Superior temporal gyrus (tissue), 1 donor: ENCODE measurements around the gene MAD1L1.
"Not testable (repeated sequence)": the region's sequence is repeated elsewhere in the genome, so short reads cannot be mapped to it uniquely, and the experiment has no call there.

Experiments
- DNase-seq: peaks from one replicate; pipeline ENCODE4 v3.0.0-alpha.2; 2016; ENCODE audit errors: extremely low spot score

MAD1L1 gene

DNA sequence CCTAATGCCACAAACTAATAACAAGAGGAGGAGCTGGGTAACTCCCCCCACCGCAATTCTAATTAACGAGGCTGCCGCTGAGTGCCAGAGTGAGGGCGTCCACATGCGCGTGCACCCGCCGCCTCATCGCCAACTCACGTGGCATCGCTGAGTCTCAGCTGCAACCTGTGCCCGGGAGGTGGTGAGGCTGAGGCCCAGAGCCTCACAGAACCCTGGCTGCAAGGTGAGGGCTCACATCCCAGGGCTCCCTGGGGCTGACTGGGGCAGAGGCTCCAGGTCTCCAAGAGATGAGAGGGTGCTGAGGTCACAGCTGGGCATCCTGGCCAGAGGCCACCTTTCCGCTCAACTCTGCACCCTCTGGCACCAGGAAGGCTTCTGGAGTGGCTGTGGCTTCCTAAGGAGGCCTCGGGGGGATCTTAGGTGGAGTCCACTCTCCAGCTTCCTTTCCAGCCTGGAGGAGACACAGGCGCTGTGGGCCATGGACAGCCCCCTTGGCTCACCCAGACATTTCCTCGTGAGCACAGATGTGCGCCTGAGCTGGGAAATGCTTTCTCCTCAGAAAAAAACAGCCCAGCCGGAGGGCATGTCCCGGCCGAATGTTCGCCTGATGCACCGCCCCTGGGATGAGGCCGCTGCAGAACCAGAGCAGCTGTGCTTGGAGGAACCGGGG, 242.6 kb downstream of the MAD1L1 start:
- no peak for DNase-seq

DNA sequence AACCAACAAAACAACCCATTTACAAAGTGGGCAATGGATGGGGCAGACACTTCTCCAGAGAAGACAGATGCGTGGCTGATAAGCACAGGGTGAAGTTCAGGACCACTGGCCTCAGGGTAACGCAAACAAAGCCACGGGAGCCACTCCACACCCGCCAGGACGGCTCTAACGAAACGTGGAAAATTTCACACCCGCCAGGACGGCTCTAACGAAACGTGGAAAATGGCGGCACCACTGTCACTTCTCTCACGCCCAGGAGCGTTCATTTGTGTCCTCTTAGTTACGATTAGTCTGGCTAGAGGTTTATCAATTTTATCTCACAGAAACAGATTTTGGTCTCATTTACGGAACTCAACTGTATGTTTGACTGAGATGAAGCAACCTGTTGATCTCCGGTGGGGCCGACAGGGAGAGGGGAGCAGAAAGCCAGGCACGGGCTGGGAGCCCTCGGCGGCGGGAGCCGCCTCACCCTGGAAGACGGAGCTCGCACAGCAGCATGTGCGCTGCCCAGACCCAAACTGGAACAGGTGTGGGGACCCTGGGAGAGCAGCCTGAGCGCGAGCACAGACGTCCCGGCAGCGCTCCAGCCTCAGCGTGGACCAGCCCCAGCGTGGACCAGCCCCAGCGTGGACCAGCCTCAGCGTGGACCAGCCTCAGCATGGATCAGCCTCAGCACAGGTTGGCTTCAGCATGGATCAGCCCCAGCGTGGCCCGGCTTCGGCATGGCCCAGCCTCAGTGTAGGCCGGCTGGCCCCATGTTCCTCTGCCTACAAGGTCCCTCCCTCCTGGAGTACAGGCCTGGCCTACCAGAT, 243.5 kb downstream of the MAD1L1 start:
- no peak for DNase-seq

DNA sequence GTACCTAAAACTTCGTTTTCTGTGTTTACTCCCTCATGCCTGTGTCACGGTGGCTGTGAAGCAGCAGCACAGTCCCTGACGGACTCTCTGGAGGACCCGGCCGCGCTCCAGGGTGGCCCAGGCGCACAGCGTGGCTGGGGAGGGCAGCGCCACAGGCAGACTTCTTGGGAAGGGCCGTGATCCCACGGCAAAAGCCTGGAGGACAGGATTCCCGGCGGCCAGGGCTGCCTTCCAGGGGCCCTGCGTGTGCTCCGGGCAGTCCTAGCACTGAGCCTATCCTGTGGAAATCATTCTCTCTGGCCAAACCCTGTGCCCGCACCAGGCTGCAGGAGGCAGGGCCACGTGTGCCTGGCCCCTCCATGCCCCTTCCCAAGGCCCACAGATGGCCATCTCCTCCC, 244.2 kb downstream of the MAD1L1 start:
- no peak for DNase-seq

DNA sequence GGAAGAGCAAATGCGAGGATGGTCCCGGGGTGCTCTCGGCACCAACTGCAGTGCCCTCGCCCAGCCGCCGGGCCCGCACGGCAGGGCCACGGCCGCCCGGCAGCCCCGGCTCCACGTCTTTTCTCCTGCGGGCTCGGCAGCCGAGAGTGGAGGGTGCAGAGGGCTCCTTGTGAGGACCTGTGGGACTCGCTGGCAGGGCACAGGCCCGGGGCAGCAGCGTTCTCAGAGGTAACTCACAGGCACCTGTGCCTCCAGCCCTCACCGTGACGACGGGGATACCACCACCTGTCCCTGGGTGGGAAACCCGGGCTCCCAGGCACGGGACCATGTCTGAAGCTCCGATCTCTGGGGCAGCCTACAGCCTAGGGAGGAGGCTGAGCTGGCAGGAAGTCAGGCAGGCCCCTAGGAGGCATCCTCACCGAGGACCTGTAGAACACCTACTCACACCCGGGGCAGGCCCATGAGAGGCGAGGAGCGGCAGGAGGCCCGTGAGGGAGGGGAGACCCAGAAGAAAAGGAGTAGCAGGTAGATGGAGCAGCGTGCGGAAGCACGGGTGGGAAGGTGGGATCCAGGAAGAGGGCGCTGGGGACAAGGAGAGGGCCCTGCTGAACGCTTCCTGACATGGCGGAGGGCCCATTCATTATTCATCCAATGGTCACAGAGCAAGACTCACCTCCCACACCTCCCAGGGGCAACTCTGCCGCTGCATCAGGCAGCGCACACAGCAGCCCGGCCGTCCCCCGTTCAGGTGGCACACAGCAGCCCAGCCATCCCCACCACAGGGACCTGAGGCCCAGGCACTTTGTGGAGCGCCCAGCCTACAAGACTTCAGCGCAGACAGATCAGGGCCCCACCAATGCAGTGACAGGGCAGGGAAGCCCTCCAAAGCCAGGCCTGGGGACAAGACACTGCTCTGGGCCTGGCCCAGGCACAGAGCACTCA, 244.9 kb downstream of the MAD1L1 start:
- no peak for DNase-seq

DNA sequence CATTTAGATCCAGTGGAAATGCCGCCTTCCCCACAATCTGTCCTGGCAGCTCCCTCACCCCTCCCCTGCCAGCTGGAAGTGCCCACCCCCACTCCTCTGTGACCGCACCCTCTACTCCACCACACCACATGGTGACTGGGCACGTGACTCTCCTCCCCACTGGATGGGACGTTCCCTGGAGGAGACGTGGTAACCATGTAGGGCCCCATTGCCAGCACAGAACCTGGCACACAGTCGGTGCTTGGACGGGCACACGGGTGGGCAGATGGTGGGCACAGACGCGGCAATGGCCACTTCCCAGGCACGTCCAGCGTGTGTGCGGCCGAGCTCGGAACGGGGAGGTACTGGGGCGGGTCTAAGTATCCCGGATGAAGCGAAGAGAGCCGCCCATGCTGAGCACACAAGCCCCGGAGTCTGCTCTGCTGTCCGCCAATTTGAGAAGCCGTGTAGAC, 245.6 kb downstream of the MAD1L1 start:
- DNase-seq, result no peak

- DNase-seq, result no peak
These were observed 246.2 kb downstream of the MAD1L1 start for GRCh38 chr7:1986366-1987083.

- DNase-seq, result no peak
These were observed 246.8 kb downstream of the MAD1L1 start for GRCh38 chr7:1985936-1986335.

DNA sequence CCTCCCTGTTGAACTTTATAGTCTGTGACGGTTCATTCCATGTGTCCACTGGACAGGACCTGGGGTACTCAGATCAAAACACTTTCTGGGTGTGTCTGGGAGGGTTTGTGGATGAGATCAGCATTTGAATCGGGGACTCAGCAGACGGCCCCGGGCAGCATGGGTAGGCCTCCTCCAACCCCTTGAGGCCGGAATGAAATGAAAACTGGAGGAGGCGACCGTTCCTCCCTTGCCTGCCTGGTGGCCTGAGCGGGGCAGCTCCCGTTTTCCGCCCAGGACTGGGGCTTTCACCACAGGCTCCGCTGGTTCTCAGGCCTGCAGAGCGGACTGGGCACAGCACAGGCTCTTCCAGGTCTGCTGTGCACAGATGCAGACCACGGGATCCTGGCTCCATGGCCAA, 247.7 kb downstream of the MAD1L1 start:
- DNase-seq, result no peak

- DNase-seq, result no peak
These were observed 250.9 kb downstream of the MAD1L1 start for GRCh38 chr7:1981878-1982230.

GRCh38 chr7:1981201-1981877, 251.4 kb downstream of the MAD1L1 start:
- no peak for DNase-seq

GRCh38 chr7:1979591-1980560, 252.9 kb downstream of the MAD1L1 start:
- DNase-seq, result no peak

- no peak for DNase-seq
These were observed 253.8 kb downstream of the MAD1L1 start for GRCh38 chr7:1978656-1979590.

- DNase-seq, result no peak
These were observed 254.8 kb downstream of the MAD1L1 start for GRCh38 chr7:1977876-1978441.

GRCh38 chr7:1977059-1977875, 255.5 kb downstream of the MAD1L1 start:
- DNase-seq, result no peak

- not testable (repeated sequence) for DNase-seq
These were observed 256.2 kb downstream of the MAD1L1 start for GRCh38 chr7:1976521-1976920.

GRCh38 chr7:1975581-1975980, 257.2 kb downstream of the MAD1L1 start:
- no peak for DNase-seq

GRCh38 chr7:1975179-1975578, 257.6 kb downstream of the MAD1L1 start:
- DNase-seq, result no peak
